ENCODE measurements around the gene FAM53A.

DNA sequence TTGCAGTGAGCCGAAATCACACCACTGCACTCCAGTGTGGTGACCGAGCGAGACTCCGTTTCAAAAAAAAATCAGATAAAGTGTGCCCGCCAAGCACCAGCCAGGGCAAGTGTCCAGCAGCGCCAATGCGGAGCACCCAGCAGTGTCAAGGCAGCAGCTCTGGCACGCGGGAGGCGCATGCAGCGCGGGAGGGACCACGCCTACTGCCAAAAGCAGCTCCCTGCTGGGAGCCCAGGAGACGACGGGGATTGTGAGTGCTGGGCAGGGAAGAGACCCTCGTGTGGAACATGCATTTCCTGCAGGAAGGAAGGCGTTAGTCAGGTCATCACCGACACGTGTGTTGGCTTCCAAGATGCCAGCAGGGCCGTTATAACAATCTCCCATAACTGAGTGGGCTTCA is 10.4 kb downstream of the FAM53A start:
- TF ChIP-seq SUZ12 (IDR thresholded peaks at IDR 0.05; ENCODE audit: unreplicated experiment) (no peak), ZZZ3 (IDR thresholded peaks at IDR 0.05; ENCODE audit: control insufficient read depth, insufficient read length, low read depth) (no peak), JUNB (IDR thresholded peaks at IDR 0.05) (no peak), POLR2A (IDR thresholded peaks at IDR 0.05; ENCODE audit: low read depth, low read length) (no peak), CHD1 (IDR thresholded peaks at IDR 0.05; ENCODE audit: low read depth, low read length) (no peak)
- TF ChIP-seq, protein P1, sequence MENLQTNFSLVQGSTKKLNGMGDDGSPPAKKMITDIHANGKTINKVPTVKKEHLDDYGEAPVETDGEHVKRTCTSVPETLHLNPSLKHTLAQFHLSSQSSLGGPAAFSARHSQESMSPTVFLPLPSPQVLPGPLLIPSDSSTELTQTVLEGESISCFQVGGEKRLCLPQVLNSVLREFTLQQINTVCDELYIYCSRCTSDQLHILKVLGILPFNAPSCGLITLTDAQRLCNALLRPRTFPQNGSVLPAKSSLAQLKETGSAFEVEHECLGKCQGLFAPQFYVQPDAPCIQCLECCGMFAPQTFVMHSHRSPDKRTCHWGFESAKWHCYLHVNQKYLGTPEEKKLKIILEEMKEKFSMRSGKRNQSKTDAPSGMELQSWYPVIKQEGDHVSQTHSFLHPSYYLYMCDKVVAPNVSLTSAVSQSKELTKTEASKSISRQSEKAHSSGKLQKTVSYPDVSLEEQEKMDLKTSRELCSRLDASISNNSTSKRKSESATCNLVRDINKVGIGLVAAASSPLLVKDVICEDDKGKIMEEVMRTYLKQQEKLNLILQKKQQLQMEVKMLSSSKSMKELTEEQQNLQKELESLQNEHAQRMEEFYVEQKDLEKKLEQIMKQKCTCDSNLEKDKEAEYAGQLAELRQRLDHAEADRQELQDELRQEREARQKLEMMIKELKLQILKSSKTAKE (IDR thresholded peaks at IDR 0.05; ENCODE audit: low read depth, poor library complexity, severe bottlenecking): no peak
- TF ChIP-seq, protein P2, sequence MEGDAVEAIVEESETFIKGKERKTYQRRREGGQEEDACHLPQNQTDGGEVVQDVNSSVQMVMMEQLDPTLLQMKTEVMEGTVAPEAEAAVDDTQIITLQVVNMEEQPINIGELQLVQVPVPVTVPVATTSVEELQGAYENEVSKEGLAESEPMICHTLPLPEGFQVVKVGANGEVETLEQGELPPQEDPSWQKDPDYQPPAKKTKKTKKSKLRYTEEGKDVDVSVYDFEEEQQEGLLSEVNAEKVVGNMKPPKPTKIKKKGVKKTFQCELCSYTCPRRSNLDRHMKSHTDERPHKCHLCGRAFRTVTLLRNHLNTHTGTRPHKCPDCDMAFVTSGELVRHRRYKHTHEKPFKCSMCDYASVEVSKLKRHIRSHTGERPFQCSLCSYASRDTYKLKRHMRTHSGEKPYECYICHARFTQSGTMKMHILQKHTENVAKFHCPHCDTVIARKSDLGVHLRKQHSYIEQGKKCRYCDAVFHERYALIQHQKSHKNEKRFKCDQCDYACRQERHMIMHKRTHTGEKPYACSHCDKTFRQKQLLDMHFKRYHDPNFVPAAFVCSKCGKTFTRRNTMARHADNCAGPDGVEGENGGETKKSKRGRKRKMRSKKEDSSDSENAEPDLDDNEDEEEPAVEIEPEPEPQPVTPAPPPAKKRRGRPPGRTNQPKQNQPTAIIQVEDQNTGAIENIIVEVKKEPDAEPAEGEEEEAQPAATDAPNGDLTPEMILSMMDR (IDR thresholded peaks at IDR 0.05 in 2 of 3, conservative IDR thresholded peaks at IDR 0.05 in 1 of 3; ENCODE audit: control insufficient read depth in 2 of 3, extremely low read depth in 1 of 3, insufficient read depth in 1 of 3, low read depth in 3 of 3, low read length in 3 of 3): no peak

Measured in GM12878 (cell line).